ENCODE results near the gene LRRC75B.

The LRRC75B gene

GRCh38 chr22:24584871-24585411, 7.9 kb downstream of the LRRC75B start:
- DNase-seq, result no peak

- DNase-seq, result no peak
These were observed 8.6 kb downstream of the LRRC75B start for GRCh38 chr22:24584166-24584790.

- no peak for DNase-seq
These were observed 9.4 kb downstream of the LRRC75B start for GRCh38 chr22:24583221-24584165.

- DNase-seq, result no peak
These were observed 10.6 kb downstream of the LRRC75B start for GRCh38 chr22:24582056-24582814.

GRCh38 chr22:24580276-24580675, 12.6 kb downstream of the LRRC75B start:
- no peak for DNase-seq

GRCh38 chr22:24579258-24579601, 13.6 kb downstream of the LRRC75B start:
- no peak for DNase-seq

GRCh38 chr22:24578355-24579257, 14.3 kb downstream of the LRRC75B start:
- no peak for DNase-seq

GRCh38 chr22:24576778-24577177, 16.1 kb downstream of the LRRC75B start:
- no peak for DNase-seq

GRCh38 chr22:24571266-24571665, 21.6 kb downstream of the LRRC75B start:
- DNase-seq, result no peak

- DNase-seq, result no peak
These were observed 25.2 kb downstream of the LRRC75B start for GRCh38 chr22:24567668-24568067.

GRCh38 chr22:24566899-24567511, 25.9 kb downstream of the LRRC75B start:
- no peak for DNase-seq

- DNase-seq, result no peak
These were observed 27.8 kb downstream of the LRRC75B start for GRCh38 chr22:24565077-24565476.

GRCh38 chr22:24564376-24565058, 28.4 kb downstream of the LRRC75B start:
- no peak for DNase-seq

GRCh38 chr22:24563246-24563645, 29.6 kb downstream of the LRRC75B start:
- DNase-seq, result no peak

GRCh38 chr22:24559471-24559870, 33.4 kb downstream of the LRRC75B start:
- DNase-seq, result no peak

- peak; percentile 100 for DNase-seq
These were observed 37.5 kb downstream of the LRRC75B start, which contains the start of gene SNRPD3 for GRCh38 chr22:24555165-24556039. Gene SNRPD3 (plus strand): TSS chr22:24555999. CDS start chr22:24557675, 1,676 bp downstream.

- DNase-seq, result no peak
These were observed 38.3 kb downstream of the LRRC75B start, which contains the start of gene GUCD1 for GRCh38 chr22:24554313-24555164. Gene GUCD1 (minus strand): TSS chr22:24555138. CDS start chr22:24554991, 147 bp downstream.

GRCh38 chr22:24553597-24554312, 39.1 kb downstream of the LRRC75B start:
- peak; percentile 21 for DNase-seq

Measured in activated T-cell treated with anti-CD3 and anti-CD28 coated beads, Interleukin-2, amount 50 U/mL, for 1 hour (primary cell).